Right ventricle myocardium inferior (tissue), 1 donor: Measurements from ENCODE around the gene GDAP1L1. TPM values are rescaled to one million over a fixed set of nuclear protein-coding genes. Genes with fewer than 3 reads are reported as not detected.
"Not testable (repeated sequence)": the region's sequence is repeated elsewhere in the genome, so short reads cannot be mapped to it uniquely, and the experiment has no call there.

Experiments used
- ATAC-seq: fragments of 200-7000 bp; cut with Tn5 transposase; one replicate; pipeline ENCODE4 v1.9.1; 2020; ENCODE audit warnings: mild to moderate bottlenecking, moderate library complexity
- DNase-seq: peaks from one replicate; pipeline ENCODE4 v3.0.0; 2021; ENCODE audit errors: missing footprints
- intact Hi-C: fragments of 100-400 bp; cut with DNase I; formaldehyde crosslinking; loops from one replicate; pipeline ENCODE4 v1.11.0; 2022
- total RNA-seq: library from RNA; stranded (reverse); fragmentation: NEBNext Ultra II Directional; extraction: Animal tissue kit (Norgen Biotek cat#: 25700); gene quantifications from one replicate; pipeline ENCODE4 v1.2.1, GENCODE V29; 2021
- donor health status: DM: no; HTN: yes; CAD: no; lungs with severe emphysema.

The GDAP1L1 gene
- total RNA-seq, 1 donor from 2014 or later: 0.38 TPM

DNA sequence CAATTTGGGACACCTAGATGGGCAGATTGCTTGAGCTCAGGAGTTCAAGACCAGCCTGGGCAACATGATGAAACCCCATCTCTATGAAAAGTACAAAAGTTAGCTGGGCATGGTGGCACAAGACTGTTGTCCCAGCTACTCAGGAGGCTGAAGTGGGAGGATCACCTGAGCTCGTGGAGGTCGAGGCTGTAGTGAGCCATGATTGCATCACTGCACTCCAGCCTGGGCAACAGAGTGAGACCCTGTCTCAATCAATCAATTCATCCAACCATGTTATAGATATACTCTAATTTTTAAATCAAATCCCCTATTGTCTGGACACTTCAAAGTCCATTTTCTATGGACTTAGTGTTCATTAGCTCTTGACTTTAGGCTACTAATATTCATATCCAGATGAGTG lies 10.3 kb upstream of the GDAP1L1 start:
- DNase-seq, intact Hi-C loops, ATAC-seq: not testable (repeated sequence)

GRCh38 chr20:44241796-44242195 lies 5.3 kb upstream of the GDAP1L1 start:
- DNase-seq: no peak
- ATAC-seq: no peak
- intact Hi-C loops: no loop called here

DNA sequence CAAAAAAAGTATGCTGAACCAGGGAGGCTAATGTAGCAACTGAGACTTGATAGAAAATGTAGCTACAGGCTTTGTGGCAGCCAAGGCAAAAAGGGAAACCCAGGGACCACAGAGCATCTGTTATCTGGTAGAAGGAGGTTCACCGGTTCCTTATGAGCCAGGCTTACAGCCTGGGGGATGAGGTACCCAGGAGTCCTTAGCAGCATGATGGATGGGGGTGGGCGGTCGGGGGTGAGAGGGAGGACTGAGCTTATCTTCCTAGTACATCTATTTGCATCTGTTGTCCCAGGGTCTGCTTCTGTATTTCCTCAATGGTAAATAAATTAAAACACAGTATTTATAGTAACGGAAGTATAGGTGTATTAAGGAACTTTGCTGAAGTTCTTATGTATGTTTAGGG lies 1.1 kb upstream of the GDAP1L1 start:
- ATAC-seq (no peak), DNase-seq (no peak)
- intact Hi-C loops: no loop called here

GRCh38 chr20:44247586-44248409 lies 690 bp downstream of the GDAP1L1 start:
- DNase-seq: no peak
- peak; percentile 70 for ATAC-seq
- intact Hi-C loops: no loop called here

GRCh38 chr20:44248410-44248759 lies 1.3 kb downstream of the GDAP1L1 start:
- intact Hi-C loops: no loop called here
- ATAC-seq (no peak), DNase-seq (no peak)

- intact Hi-C loops: no loop called here
- ATAC-seq: no peak
- no peak for DNase-seq
Measured at GRCh38 chr20:44251284-44251683, 4.2 kb downstream of the GDAP1L1 start.

DNA sequence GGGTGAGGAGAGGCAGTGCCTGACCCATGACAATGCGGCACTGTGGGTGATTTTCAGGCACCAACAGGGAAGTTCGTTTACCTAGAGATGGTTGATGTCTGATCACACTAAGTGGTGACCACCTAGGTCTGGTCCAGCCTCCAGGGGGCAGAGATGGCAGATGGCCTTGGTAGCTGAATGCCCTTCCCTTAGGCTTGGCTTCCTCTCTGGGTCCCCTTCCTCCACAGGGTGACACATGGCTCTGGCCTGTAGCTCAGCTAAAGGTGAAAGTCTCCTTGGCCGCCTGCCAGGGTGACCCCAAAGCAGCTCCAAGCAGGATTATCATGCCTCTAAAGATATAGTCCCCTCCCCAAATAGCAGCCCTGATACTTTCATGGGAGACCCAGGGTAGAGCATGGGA lies 6.4 kb downstream of the GDAP1L1 start:
- DNase-seq: no peak
- ATAC-seq: no peak
- intact Hi-C loops: no loop called here

- intact Hi-C loops: no loop called here
- ATAC-seq (no peak), DNase-seq (no peak)
Measured at GRCh38 chr20:44254073-44254472, 7.0 kb downstream of the GDAP1L1 start.

- no peak for DNase-seq
- intact Hi-C loops: no loop called here
Measured at GRCh38 chr20:44255942-44256341, 8.8 kb downstream of the GDAP1L1 start.

GRCh38 chr20:44256961-44257360 lies 9.9 kb downstream of the GDAP1L1 start:
- DNase-seq (no peak), ATAC-seq (no peak)
- intact Hi-C loops: no loop called here

More at GRCh38 chr20:44255942-44256341, 8.8 kb downstream of the GDAP1L1 start:
- no peak for ATAC-seq

GRCh38 chr20:44258226-44258890 lies 11.2 kb downstream of the GDAP1L1 start:
- intact Hi-C loops: no loop called here
- DNase-seq: no peak
- ATAC-seq: no peak

- intact Hi-C loops: no loop called here
- DNase-seq (no peak), ATAC-seq (no peak)
Measured at GRCh38 chr20:44264287-44264686, 17.2 kb downstream of the GDAP1L1 start.

- ATAC-seq (no peak), DNase-seq (no peak)
- intact Hi-C loops: no loop called here
Measured at GRCh38 chr20:44268802-44269201, 21.7 kb downstream of the GDAP1L1 start.

GRCh38 chr20:44271915-44272663 lies 25.0 kb downstream of the GDAP1L1 start:
- ATAC-seq (no peak), DNase-seq (no peak)
- intact Hi-C loops: no loop called here

- intact Hi-C loops: no loop called here
- DNase-seq (no peak), ATAC-seq (no peak)
Measured at GRCh38 chr20:44273231-44274215, 26.4 kb downstream of the GDAP1L1 start.

DNA sequence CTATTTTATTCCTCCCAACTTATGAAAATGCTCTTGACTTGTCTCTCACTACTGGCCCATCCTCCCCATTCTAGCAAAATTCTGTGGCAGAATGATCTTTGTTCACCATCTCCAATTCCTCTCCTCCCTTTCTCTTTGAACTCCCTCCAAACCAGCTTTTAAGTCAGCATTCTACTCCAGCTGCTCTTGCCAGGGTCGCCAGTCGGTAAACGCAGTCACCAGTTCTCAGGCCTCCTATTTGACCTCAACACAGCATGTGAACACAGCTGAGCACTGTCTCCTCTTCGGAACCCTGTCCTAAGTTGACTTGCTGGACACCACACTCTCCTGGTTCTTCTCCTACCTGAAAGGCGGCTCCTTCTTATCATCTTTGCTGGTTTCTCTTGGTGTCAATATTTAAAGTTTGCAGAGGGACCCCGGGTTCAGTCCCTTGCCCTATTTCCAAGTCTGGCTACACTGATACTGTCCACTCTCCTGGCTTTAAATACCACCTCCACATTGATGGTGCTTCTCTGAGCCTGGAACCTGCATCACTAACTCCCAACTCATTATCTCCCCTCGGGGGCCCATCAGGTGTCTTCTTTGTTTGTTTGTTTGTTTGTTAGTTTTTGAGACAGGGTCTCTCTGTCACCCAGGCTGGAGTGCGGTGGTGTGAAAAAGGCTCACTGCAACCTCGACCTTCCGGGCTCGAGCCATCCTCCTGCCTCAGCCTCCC lies 27.4 kb downstream of the GDAP1L1 start:
- intact Hi-C loops: no loop called here
- DNase-seq: no peak
- ATAC-seq: no peak

DNA sequence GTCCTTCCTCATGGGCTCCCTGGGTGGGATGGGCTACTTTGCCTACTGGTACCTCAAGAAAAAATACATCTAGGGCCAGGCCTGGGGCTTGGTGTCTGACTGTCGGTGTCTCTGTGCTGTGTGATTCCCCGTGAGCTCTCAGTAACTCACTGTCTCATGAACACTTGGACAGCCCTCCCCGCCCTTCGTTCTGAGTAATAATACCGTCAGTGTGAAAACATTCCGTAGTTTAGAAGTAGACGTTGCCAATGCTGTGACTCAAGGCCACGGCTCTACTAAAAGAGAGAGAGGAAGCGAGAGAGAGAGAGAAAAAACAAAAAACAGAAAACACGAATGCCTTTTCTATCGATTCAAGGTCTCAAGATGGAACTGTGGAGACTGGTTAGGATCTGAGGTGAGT lies 32.1 kb downstream of the GDAP1L1 start:
- no peak for ATAC-seq
- intact Hi-C loops: no loop called here
- no peak for DNase-seq

DNA sequence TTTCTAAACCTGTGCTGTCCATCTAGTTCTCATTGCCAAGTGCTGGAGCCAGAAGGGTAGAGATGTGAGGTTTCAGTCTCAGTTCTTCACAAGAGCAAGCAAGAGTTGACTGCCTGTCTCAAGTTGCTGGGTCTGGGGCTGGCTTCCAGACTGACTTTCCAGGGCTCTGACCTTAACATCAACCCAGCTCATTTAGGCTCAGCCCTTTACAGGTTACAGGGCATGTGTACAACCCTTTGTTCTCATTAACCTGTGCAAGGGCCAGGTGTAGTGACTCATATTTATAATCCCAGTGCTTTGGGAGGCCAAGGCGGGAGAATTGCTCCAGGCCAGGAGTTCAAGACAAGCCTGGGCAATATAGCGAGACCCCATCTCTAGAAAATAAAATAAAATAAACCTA lies 33.3 kb downstream of the GDAP1L1 start:
- ATAC-seq: no peak
- no peak for DNase-seq
- intact Hi-C loops: no loop called here
